Mesenchymal stem cell (in vitro differentiated cells and primary cell): ENCODE data around the gene PTPRO.
A peak's percentile ranks its signal among the peaks of the same experiment; 100 is the strongest.

Experiments used
- DNase-seq: peaks from one replicate; pipeline ENCODE4 v3.0.0-alpha.2; 2013
- H2AFZ ChIP-seq: one replicate; pipeline ENCODE4 v1.6.1; 2013; ENCODE audit warnings: low read depth, mild to moderate bottlenecking, control low read depth, inconsistent platforms, low read length, moderate library complexity
- H2AK5ac ChIP-seq: 2 replicates; pipeline ENCODE4 v1.6.1; 2013; ENCODE audit warnings: low read length, moderate library complexity, mild to moderate bottlenecking, inconsistent platforms; ENCODE audit not compliant: severe bottlenecking
- H2BK120ac ChIP-seq: one replicate; pipeline ENCODE4 v1.6.1; 2013; ENCODE audit warnings: low read depth, mild to moderate bottlenecking, inconsistent platforms, low read length, moderate library complexity
- H2BK12ac ChIP-seq, 2 experiments: one replicate each; pipeline ENCODE4 v1.6.1; 2013; ENCODE audit warnings: inconsistent platforms in 2 of 2, low read length in 2 of 2, mild to moderate bottlenecking in 2 of 2, moderate library complexity in 2 of 2, control low read depth in 1 of 2
- H2BK15ac ChIP-seq: one replicate; pipeline ENCODE4 v1.6.1; 2013; ENCODE audit warnings: mild to moderate bottlenecking, low read depth, inconsistent platforms; ENCODE audit not compliant: poor library complexity, severe bottlenecking
- H2BK5ac ChIP-seq: 2 replicates; pipeline ENCODE4 v1.6.1; 2013; ENCODE audit warnings: low read depth, mild to moderate bottlenecking, low read length, control low read depth, inconsistent platforms; ENCODE audit not compliant: poor library complexity, severe bottlenecking
- H3K14ac ChIP-seq, 2 experiments: one replicate each; pipeline ENCODE4 v1.6.1; 2013; ENCODE audit warnings: inconsistent platforms in 2 of 2, low read length in 2 of 2, control low read depth in 1 of 2, mild to moderate bottlenecking in 1 of 2, moderate library complexity in 1 of 2
- H3K18ac ChIP-seq, 2 experiments: one replicate each; pipeline ENCODE4 v1.6.1; 2013; ENCODE audit warnings: inconsistent platforms in 2 of 2, low read length in 2 of 2, control low read depth in 1 of 2, low read depth in 1 of 2, mild to moderate bottlenecking in 1 of 2
- H3K23ac ChIP-seq, 2 experiments: one replicate each; pipeline ENCODE4 v1.6.1; 2013; ENCODE audit warnings: inconsistent platforms in 2 of 2, low read length in 2 of 2, mild to moderate bottlenecking in 2 of 2, moderate library complexity in 2 of 2, control low read depth in 1 of 2
- H3K27ac ChIP-seq: 2 replicates; pipeline ENCODE4 v1.5.1; 2013; ENCODE audit warnings: mild to moderate bottlenecking, moderate library complexity, low read length, control low read depth, inconsistent platforms; ENCODE audit not compliant: poor library complexity, severe bottlenecking
- H3K27me3 ChIP-seq, 2 experiments: 2 replicates each; pipeline versions ENCODE4 v1.6.1 to v1.7.0; 2013; ENCODE audit warnings: low read length in 2 of 2, mild to moderate bottlenecking in 2 of 2, moderate library complexity in 2 of 2, control low read depth in 1 of 2, inconsistent platforms in 1 of 2; ENCODE audit not compliant: control insufficient read depth in 1 of 2, insufficient read depth in 1 of 2
- H3K36me3 ChIP-seq, 2 experiments: 2 replicates each; pipeline versions ENCODE4 v1.6.1 to v1.7.0; 2013; ENCODE audit warnings: low read length in 2 of 2, control low read depth in 1 of 2, inconsistent platforms in 1 of 2, low read depth in 1 of 2, mild to moderate bottlenecking in 1 of 2; ENCODE audit not compliant: insufficient read depth in 2 of 2, control insufficient read depth in 1 of 2
- H3K4ac ChIP-seq, 2 experiments: one replicate each; pipeline ENCODE4 v1.6.1; 2013; ENCODE audit warnings: inconsistent platforms in 2 of 2, low read length in 2 of 2, mild to moderate bottlenecking in 2 of 2, moderate library complexity in 2 of 2, control low read depth in 1 of 2, low read depth in 1 of 2
- H3K4me1 ChIP-seq: 2 replicates; pipeline ENCODE4 v1.6.1; 2013; ENCODE audit warnings: low read depth, low read length, control low read depth; ENCODE audit not compliant: control insufficient read depth, insufficient read depth
- H3K4me2 ChIP-seq: 2 replicates; pipeline ENCODE4 v1.6.1; 2013; ENCODE audit warnings: low read length, mild to moderate bottlenecking, inconsistent platforms; ENCODE audit not compliant: poor library complexity, severe bottlenecking
- H3K4me3 ChIP-seq, 2 experiments: 2 replicates each; pipeline versions ENCODE4 v1.5.1 to v1.7.0; 2013; ENCODE audit warnings: low read length in 2 of 2, mild to moderate bottlenecking in 2 of 2, control low read depth in 1 of 2, low read depth in 1 of 2; ENCODE audit not compliant: insufficient read depth in 1 of 2
- H3K79me1 ChIP-seq: replicated peaks from 2 replicates; pipeline ENCODE4 v1.6.1; 2013; ENCODE audit warnings: mild to moderate bottlenecking, control low read depth, low read length, inconsistent platforms; ENCODE audit not compliant: poor library complexity, severe bottlenecking
- H3K9ac ChIP-seq: 2 replicates; pipeline ENCODE4 v1.7.0; 2013; ENCODE audit warnings: mild to moderate bottlenecking, low read length, moderate library complexity
- H3K9me3 ChIP-seq: 2 replicates; pipeline ENCODE4 v1.7.0; 2013; ENCODE audit warnings: mild to moderate bottlenecking, low read length; ENCODE audit not compliant: control insufficient read depth
- H4K8ac ChIP-seq: one replicate; pipeline ENCODE4 v1.6.1; 2013; ENCODE audit warnings: inconsistent platforms, mild to moderate bottlenecking, low read length, moderate library complexity
- H4K91ac ChIP-seq: one replicate; pipeline ENCODE4 v1.6.1; 2013; ENCODE audit warnings: mild to moderate bottlenecking, low read length, inconsistent platforms
- WGBS: methylation state at CpG from one replicate; pipeline ENCODE4 v1.1.7; 2013; ENCODE audit warnings: mixed read lengths; 5-methylcytosine and 5-hydroxymethylcytosine counted together

PTPRO gene

DNA sequence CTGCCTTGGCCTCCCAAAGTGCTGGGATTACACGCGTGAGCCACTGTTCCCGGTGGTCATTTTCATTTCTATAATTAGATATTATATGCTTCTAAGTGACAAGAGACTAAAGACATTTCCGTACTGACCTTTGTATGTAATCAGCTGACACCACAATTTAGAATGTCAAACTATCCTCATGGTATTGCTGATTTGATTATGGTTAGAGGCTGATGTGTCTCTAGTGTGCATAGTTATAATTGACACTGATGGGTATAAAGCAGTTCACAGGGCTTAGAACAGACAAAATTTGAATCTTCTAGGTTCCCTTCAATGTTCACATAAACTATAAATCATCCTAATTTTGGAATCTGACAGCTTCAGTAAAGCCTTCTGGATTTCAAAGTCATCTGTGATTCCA lies 192.7 kb downstream of the PTPRO start:
- Histone ChIP-seq H2BK15ac (no peak overlapping the region), H2AFZ (no peak overlapping the region), H4K8ac (no peak overlapping the region), H2BK120ac (no peak overlapping the region), H2BK5ac (no peak overlapping the region), H3K79me1 (no peaks in the 10 kb centered on the region), H4K91ac (no peak overlapping the region), H3K14ac (no peak overlapping the region), H2BK12ac (no peak overlapping the region), H3K4me3 (no peak overlapping the region), H3K4me2 (no peak overlapping the region), H3K9me3 (no peaks in the 10 kb centered on the region), H3K18ac (no peak overlapping the region), H3K23ac (no peak overlapping the region), H2AK5ac (no peak overlapping the region), H3K27me3 (peaks cover 0 to 3% of the 10 kb centered on the region in 2 experiments), H3K9ac (no peak overlapping the region), H3K36me3 (no peaks in the 10 kb centered on the region), H3K4me1 (no peaks in the 10 kb centered on the region), H3K27ac (no peak overlapping the region), H3K4ac (no peak overlapping the region)
- no CpG with 5 or more reads among the region's 4 CpGs for WGBS
- DNase-seq: no peak

- Histone ChIP-seq H3K9me3 (no peaks in the 10 kb centered on the region), H2BK12ac (no peak overlapping the region), H3K9ac (no peak overlapping the region), H2BK5ac (no peak overlapping the region), H2BK120ac (no peak overlapping the region), H3K4me2 (no peak overlapping the region), H3K14ac (no peak overlapping the region), H2BK15ac (no peak overlapping the region), H2AFZ (no peak overlapping the region), H3K4ac (no peak overlapping the region), H3K27ac (no peak overlapping the region), H3K4me1 (no peaks in the 10 kb centered on the region), H3K23ac (no peak overlapping the region), H3K36me3 (no peaks in the 10 kb centered on the region), H3K18ac (no peak overlapping the region), H3K4me3 (no peak overlapping the region), H4K8ac (no peak overlapping the region), H2AK5ac (no peak overlapping the region), H3K79me1 (no peaks in the 10 kb centered on the region), H3K27me3 (peaks cover 0 to 9% of the 10 kb centered on the region in 2 experiments), H4K91ac (no peak overlapping the region)
- no peak for DNase-seq
- 93% methylated on average over 2 of the region's 2 CpGs for WGBS
Observed at GRCh38 chr12:15520083-15520482, 197.8 kb downstream of the PTPRO start.

- Histone ChIP-seq H3K4me2 (no peak overlapping the region), H3K18ac (no peak overlapping the region), H2AK5ac (no peak overlapping the region), H3K79me1 (no peaks in the 10 kb centered on the region), H3K9ac (no peak overlapping the region), H3K9me3 (no peaks in the 10 kb centered on the region), H4K8ac (no peak overlapping the region), H3K14ac (no peak overlapping the region), H2BK15ac (no peak overlapping the region), H3K36me3 (no peaks in the 10 kb centered on the region), H3K4ac (no peak overlapping the region), H3K27me3 (peaks cover 0 to 9% of the 10 kb centered on the region in 2 experiments), H2BK12ac (no peak overlapping the region), H3K27ac (no peak overlapping the region), H4K91ac (no peak overlapping the region), H2AFZ (no peak overlapping the region), H3K4me3 (no peak overlapping the region), H3K4me1 (no peaks in the 10 kb centered on the region), H3K23ac (no peak overlapping the region), H2BK5ac (no peak overlapping the region), H2BK120ac (no peak overlapping the region)
- WGBS: 95% methylated on average over 6 of the region's 6 CpGs
- no peak for DNase-seq
Observed at GRCh38 chr12:15520844-15521243, 198.5 kb downstream of the PTPRO start.

DNA sequence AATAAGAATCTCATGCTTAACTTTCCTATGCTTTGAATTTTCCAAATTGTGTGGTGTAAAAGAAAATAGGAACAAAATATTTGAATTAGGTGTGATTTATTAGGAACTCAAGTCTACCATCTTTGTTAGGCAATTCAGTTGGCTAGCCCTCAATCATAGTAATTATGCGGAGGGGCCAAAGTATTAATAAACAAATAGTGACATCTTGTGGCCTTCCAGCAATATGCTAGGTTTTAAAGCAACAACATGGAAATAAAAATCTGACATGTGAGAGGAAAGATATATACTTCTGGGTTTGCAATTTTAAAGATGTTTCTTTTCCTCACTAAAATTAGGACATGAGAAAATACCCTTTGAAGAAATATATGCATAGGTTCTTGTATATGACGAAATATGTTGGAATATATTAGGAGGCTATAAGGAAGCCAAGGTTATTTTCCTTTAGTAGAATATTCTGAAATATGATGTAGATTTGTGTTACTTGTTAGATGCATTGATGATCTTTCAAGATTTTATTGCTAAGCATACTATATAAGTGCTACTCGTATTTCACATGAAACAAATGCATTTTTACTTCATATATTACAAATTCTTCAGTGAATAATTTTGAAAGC lies 200.4 kb downstream of the PTPRO start:
- no peaks in the 10 kb centered on the region for H3K4me1 ChIP-seq
- peak; percentile 42 for DNase-seq
- no peak overlapping the region for H3K9ac ChIP-seq
- no peak overlapping the region for H3K27ac ChIP-seq
- peaks cover 0 to 9% of the 10 kb centered on the region in 2 experiments for H3K27me3 ChIP-seq
- H2AFZ ChIP-seq: no peak overlapping the region
- no peak overlapping the region for H3K18ac ChIP-seq
- H2BK120ac ChIP-seq: no peak overlapping the region
- H2BK5ac ChIP-seq: no peak overlapping the region
- H3K23ac ChIP-seq: no peak overlapping the region
- 29% methylated on average over 1 of the region's 3 CpGs for WGBS
- no peak overlapping the region for H3K4me2 ChIP-seq
- H2BK12ac ChIP-seq: no peak overlapping the region
- no peaks in the 10 kb centered on the region for H3K36me3 ChIP-seq
- H4K8ac ChIP-seq: no peak overlapping the region
- no peak overlapping the region for H2AK5ac ChIP-seq
- no peak overlapping the region for H3K4ac ChIP-seq
- H3K79me1 ChIP-seq: no peaks in the 10 kb centered on the region
- no peak overlapping the region for H3K14ac ChIP-seq
- no peaks in the 10 kb centered on the region for H3K9me3 ChIP-seq
- no peak overlapping the region for H4K91ac ChIP-seq
- H2BK15ac ChIP-seq: no peak overlapping the region
- H3K4me3 ChIP-seq: no peak overlapping the region
